PC-9 (cell line): ENCODE measurements around the gene GYPC.

Experiments
- CTCF ChIP-seq: fragments of 200-600 bp; sonication (generic); conservative IDR thresholded peaks from 2 replicates; pipeline ENCODE4 v1.6.1; 2017; ENCODE audit warnings: mixed run types, antibody characterized with exemption, mild to moderate bottlenecking, moderate library complexity
- EZH2 ChIP-seq: fragments of 200-600 bp; sonication (generic); IDR thresholded peaks from 2 replicates; pipeline ENCODE4 v1.8.0; 2017; ENCODE audit warnings: antibody characterized with exemption, low read depth

DNA sequence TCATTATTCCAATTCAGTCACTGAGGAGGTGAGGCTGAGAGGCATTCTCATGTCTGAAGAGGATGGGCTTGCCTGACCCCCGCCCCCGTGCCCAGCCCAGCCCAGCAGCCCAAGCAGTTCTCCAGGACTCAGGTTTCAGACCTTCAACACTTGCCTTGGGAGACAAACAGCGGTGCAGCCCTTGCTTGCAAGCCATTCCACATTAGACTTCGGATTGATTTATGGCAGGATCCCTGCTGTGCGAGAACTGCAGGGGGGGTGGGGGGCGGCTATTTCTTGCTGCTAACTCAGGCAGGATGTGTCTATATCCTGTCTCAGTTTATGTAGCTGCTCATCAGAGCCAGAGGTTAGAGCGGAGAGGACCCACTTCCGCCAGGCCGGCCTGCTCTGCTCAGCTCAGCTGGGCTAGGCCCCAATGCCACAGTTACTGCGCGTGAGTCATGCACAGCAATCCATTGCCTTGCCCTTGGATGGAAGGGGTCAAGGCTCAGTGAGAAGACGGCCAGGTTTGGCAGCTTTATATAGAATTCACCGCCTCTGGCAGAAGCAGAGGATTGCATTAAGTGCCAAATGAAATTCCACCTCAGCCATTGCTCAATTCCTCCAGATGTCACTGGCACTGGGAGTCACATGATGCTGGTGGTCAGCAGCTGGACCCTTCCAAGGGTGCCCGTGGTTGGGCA lies 1.8 kb downstream of the GYPC start:
- TF ChIP-seq EZH2, result no peak
- no peak for TF ChIP-seq CTCF
